Activated naive CD4-positive, alpha-beta T cell treated with anti-CD3 and anti-CD28 coated beads, Interleukin-2, amount 50 U/mL, for 72 hours (primary cell): Measurements from ENCODE around the gene HBS1L. TPM values are rescaled to one million over a fixed set of nuclear protein-coding genes. Genes with fewer than 3 reads are reported as not detected.

Experiments used
- ATAC-seq, 2 donors: fragments of 150-1000 bp; cut with Tn5 transposase; 2 replicates each; pipeline ENCODE4 v1.10.0; 2021; ENCODE audit warnings: mild to moderate bottlenecking in 2 of 2, moderate library complexity in 2 of 2
- DNase-seq, 2 donors: peaks; one replicate each; pipeline ENCODE4 v3.0.0; 2021 to 2022; ENCODE audit warnings: low spot score in 2 of 2
- H3K27ac Mint-ChIP-seq, 2 donors: one replicate each; pipeline ENCODE4 v1.8.0; 2022; ENCODE audit warnings: mild to moderate bottlenecking in 2 of 2, mixed read lengths in 2 of 2
- H3K36me3 Mint-ChIP-seq, 2 donors: one replicate each; pipeline ENCODE4 v1.8.0; 2022; ENCODE audit warnings: mixed read lengths in 2 of 2
- H3K9me3 Mint-ChIP-seq, 2 donors: one replicate each; pipeline ENCODE4 v1.8.0; 2022; ENCODE audit warnings: mixed read lengths in 2 of 2
- total RNA-seq, 2 donors: library from RNA; stranded (reverse); gene quantifications; one replicate each; pipeline ENCODE4 v1.2.3, GENCODE V29; 2022

HBS1L gene
- total RNA-seq, 2 donors from 2014 or later = 147 to 234 TPM

DNA sequence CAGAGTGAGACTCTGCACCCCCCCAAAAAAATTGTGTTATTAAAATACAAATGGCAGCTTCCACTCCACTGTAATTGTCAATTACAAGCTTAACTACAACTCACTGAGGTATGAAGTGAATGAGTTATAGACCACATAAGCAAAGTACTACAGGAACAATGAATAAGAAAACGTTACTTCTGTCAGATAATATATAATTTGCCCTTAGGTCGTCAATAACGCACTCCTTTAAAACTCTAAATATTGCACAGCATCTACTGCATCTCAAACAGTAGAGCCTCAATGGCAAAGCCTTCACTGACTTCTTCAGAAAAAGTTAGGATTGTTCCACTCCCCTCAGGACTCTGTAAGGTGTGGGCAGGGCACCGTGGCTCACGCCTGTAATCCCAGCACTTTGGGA lies 2.0 kb upstream of the HBS1L start:
- H3K9me3 Mint-ChIP-seq = no peaks in the 10 kb centered on the region
- H3K36me3 Mint-ChIP-seq = peaks cover 15 to 25% of the 10 kb centered on the region in 2 donors
- no peak for ATAC-seq

DNA sequence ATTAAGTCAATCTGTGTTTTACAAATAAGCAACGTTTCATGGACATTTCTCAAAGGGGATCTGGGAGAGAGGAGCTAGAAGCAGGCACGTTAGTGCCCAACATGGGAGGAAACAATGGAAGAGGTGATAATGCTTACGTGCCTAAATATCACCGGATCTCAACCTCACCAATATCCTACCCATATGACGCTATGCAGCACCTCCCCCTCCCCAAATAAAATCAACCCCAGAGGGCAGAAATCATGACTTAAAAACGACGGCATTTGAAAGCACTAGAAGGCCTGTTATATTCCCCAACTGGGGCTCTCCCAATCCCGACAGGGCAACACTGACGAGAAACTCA lies 425 bp downstream of the HBS1L start:
- Mint-ChIP-seq H3K36me3 (peaks cover 15 to 31% of the 10 kb centered on the region in 2 donors), H3K27ac (peak overlapping the region; percentile 99 to 100), H3K9me3 (no peaks in the 10 kb centered on the region)
- ATAC-seq (peak; percentile 31 to 36), DNase-seq (no peak)

More for the DNA sequence above, 2.0 kb upstream of the HBS1L start:
- no peak overlapping the region for H3K27ac Mint-ChIP-seq
- no peak for DNase-seq

DNA sequence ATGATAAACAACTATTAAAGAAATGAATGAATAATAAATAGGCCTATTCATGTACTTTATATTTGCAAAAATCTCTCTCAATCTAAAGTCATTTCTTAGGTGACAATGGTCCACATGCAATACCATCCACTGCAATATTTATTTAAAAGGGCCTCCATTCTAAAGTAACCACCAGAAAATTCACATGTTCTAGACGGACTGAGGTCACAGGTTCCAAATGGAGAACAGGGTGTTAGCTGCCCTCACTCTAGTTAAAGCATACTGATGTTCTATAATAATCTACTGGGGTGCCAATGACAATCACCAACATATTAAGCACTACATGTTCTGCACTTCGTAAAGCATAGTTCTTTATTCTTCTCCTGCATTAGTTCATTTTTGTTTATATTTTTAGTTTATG lies 1.2 kb downstream of the HBS1L start:
- Mint-ChIP-seq H3K27ac (peak overlapping the region; percentile 99 to 100), H3K36me3 (peaks cover 15 to 36% of the 10 kb centered on the region in 2 donors), H3K9me3 (no peaks in the 10 kb centered on the region)
- ATAC-seq = no peak
- DNase-seq = no peak

DNA sequence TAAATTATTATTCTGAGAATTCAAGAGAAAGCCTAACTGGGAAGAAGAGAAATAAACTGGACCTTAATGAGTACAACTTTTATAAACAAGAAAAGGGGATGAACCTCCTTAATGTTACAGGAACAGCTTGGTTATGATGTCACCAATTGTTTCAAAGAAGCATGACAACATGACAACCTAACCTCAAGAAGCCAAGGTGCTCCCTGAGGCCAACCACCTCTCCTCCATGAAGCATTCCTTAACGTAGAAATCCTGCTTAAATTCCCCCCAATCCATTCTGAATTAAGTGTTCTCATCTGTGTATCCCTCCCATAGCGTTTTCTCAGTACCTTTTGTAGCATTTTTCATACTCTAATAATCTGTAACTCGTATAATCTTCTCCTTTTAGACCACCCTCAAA lies 1.7 kb downstream of the HBS1L start:
- peak overlapping the region; percentile 47 to 100 for H3K27ac Mint-ChIP-seq
- no peak for DNase-seq
- ATAC-seq = no peak
- H3K9me3 Mint-ChIP-seq = no peaks in the 10 kb centered on the region
- peaks cover 15 to 41% of the 10 kb centered on the region in 2 donors for H3K36me3 Mint-ChIP-seq

DNA sequence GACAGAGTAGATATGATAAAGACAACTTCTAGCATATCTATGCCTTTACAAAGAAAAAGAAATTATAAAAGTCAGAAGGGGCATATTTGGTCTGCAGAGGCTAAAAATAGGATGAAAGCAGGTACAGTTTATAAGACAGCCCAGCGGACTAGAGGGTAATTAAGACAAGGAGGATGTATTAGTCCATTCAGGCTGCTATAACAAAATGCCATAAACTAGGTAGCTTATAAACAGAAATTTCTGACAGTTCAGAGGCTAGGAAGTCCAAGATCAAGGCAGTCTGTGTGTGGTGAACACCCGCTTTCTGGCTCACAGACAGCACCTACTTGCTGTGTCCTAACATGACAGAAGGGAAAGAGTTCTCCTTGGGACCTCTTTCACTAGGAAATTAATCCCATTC lies 5.7 kb downstream of the HBS1L start:
- DNase-seq (no peak), ATAC-seq (no peak)
- peak overlapping the region in 1 of 2 donors; percentile 51 for H3K27ac Mint-ChIP-seq
- H3K9me3 Mint-ChIP-seq = no peaks in the 10 kb centered on the region
- peaks cover 4 to 40% of the 10 kb centered on the region in 2 donors for H3K36me3 Mint-ChIP-seq

DNA sequence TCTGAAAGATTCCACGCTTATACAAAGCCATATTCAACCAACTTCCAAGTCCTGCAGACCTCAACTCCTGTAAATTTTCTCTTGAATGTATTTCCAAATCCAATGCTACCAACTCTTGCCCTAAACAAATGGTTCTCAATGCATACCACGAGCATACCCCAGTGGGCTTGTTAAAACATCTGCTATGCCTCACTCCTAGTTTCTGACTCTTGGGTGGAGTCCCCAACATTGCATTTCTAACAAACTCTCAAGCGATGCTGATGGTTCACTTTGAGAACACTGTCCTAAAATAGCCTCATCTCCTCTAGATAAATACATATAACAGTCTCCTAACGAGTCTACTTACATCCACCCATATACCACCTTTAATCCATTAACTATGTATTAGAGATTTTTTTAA lies 7.3 kb downstream of the HBS1L start:
- no peak overlapping the region for H3K27ac Mint-ChIP-seq
- H3K36me3 Mint-ChIP-seq = peaks cover 0 to 28% of the 10 kb centered on the region in 2 donors
- H3K9me3 Mint-ChIP-seq = no peaks in the 10 kb centered on the region
- DNase-seq (no peak), ATAC-seq (peak; percentile 40 to 65)

DNA sequence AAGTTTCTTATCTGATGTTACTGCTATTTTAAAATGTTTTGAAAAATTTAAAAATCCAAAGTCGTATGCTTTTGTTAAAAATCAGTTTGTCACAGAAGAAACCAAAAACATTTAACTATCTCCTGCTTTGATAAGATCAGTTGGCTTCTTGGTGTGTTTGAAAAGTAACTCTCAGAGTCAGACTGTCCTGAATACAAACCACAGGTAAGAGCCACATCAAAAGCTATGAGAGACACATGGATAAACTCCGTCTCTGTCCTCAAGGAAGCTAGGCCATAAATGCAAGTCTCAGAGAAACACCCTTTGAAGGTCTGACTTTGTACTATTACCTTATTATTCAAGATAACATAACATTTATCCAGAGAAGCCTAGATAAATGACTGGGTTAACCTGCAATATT lies 7.7 kb downstream of the HBS1L start:
- Mint-ChIP-seq H3K36me3 (peaks cover 0 to 27% of the 10 kb centered on the region in 2 donors), H3K9me3 (no peaks in the 10 kb centered on the region), H3K27ac (no peak overlapping the region)
- ATAC-seq = peak; percentile 78 to 95
- no peak for DNase-seq

DNA sequence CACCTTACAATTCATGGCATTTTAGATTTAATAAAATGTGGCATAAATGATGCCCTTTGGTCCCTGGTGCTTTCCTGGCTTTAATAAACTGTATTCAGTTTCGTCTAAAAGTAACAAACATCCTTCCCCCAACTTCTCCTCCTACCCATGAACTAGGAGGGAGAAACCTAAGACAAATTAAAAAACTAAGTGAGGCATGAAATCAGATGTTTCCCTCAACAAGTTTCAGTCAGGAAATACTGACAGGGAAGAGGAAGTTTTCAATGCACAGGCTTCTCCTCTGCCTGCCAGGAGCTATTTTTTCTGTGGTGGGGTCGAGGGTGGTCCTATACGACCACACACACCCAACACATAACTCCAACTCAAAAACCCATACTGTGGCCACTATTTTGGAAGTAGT lies 10.0 kb downstream of the HBS1L start:
- H3K27ac Mint-ChIP-seq = peak overlapping the region in 1 of 2 donors; percentile 39
- no peaks in the 10 kb centered on the region for H3K9me3 Mint-ChIP-seq
- no peak for ATAC-seq
- no peak for DNase-seq
- H3K36me3 Mint-ChIP-seq = peaks cover 0 to 23% of the 10 kb centered on the region in 2 donors

DNA sequence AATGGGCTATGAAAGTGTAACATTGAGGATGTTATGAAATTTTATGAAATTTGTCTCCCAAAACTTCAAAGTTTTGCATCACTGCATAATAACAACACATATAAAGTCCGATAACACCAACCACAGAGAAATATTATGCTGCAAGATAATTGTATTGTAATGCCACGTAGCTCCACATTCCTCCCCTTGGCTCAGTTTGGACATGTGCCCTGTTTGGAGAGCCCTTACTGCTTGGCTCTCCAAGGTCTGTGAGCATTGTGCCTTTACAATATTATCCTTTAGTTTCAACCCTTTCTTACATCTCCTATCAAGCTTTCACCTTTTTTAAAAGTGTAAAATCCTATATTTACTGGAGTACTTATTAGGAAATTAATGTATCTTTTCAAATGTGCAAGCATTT lies 10.8 kb downstream of the HBS1L start:
- ATAC-seq (no peak), DNase-seq (no peak)
- peaks cover 0 to 29% of the 10 kb centered on the region in 2 donors for H3K36me3 Mint-ChIP-seq
- H3K27ac Mint-ChIP-seq = no peak overlapping the region
- no peaks in the 10 kb centered on the region for H3K9me3 Mint-ChIP-seq

DNA sequence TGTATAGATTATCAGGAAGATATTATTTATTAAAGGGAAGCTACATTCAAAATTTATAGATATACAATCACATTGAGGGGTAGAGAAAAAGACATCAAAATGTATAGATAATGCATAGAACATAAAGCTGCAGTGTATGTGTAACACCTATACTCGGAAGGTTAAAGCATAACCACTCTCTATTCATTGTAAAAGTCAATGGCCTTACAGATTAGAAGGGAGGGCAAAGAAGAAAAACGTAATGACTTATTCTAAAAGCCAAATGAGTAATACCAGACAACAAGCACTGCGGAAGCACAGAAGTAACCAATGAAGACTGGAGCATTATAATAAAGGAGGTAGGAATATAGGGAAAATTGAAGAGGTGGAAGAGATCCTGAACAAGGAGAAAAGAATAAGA lies 11.3 kb downstream of the HBS1L start:
- DNase-seq (no peak), ATAC-seq (peak in 1 of 2 donors; percentile 32)
- no peaks in the 10 kb centered on the region for H3K9me3 Mint-ChIP-seq
- peaks cover 0 to 25% of the 10 kb centered on the region in 2 donors for H3K36me3 Mint-ChIP-seq
- peak overlapping the region in 1 of 2 donors; percentile 39 for H3K27ac Mint-ChIP-seq

DNA sequence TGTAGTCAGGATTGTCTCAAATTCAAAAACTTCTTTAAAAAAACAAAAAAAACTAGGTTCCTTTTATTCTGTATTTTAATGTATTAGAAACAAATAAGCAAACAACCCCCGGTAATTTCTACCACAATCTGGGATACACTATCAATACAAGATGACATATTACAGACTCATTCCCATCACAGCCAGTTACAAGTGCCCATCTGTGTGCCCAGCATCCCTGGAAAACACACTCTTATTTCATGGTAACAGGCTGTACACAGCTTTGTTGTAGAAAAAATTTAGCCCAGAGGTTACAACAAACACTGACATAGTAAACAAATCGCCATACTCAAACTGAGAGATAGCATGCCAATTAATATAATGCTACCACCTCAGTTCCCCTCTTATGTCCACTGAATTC lies 16.3 kb downstream of the HBS1L start:
- ATAC-seq = no peak
- Mint-ChIP-seq H3K9me3 (no peaks in the 10 kb centered on the region), H3K36me3 (peaks cover 5 to 44% of the 10 kb centered on the region in 2 donors), H3K27ac (peak overlapping the region in 1 of 2 donors; percentile 22)
- DNase-seq = no peak

DNA sequence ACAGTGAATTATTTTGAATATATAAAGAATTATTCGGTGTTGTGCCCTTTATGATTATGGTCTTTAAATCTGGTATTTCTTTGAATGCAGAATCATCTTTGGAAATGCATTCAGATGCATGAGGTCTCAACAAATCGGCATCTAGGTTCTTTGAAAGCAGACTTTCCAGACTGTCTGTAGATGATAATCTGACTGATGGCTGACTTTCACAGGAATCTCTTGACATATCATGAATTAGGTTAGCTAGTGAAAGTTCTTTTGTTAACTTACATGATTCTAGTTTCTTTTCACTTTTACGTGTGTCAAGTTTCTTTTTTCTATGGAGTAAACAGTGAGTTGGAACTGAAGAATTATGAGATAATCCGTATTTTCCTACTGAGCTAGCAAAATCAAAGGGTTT lies 17.1 kb downstream of the HBS1L start:
- ATAC-seq = no peak
- DNase-seq = no peak
- no peaks in the 10 kb centered on the region for H3K9me3 Mint-ChIP-seq
- H3K27ac Mint-ChIP-seq = no peak overlapping the region
- H3K36me3 Mint-ChIP-seq = peaks cover 5 to 44% of the 10 kb centered on the region in 2 donors

DNA sequence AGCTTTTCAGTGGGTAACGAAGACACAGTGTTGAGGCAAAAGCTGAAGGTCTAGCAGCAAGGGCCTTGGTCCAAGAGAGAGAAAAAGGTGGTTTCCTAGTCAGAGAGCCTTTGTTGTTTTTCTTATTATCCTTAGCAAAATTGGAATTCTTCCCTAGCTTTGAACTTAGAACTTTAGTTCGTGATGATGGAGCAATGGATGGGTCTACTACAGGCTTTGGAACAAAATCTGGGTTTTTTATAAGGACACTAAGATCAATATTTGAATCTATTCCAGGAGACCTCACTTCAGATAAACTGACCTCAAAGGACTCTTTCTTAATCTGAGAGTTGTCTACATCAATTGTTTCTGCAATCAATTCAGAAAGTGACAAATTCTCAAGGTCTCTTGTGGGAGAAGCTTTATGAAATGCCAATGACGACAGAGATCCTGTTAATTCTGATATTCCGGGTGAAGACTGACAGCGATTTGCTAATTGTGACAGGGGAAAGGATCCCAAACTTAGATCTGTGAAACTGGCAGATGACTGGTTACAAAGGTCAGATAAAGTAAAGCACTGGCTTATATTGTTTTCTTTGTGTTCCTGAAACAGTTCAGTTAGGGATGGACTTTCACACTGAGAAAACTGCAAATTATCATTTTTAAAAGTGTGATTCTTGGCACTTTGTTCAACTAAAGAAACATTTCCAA lies 17.7 kb downstream of the HBS1L start:
- ATAC-seq (no peak), DNase-seq (no peak)
- peak overlapping the region in 1 of 2 donors; percentile 79 for H3K27ac Mint-ChIP-seq
- no peaks in the 10 kb centered on the region for H3K9me3 Mint-ChIP-seq
- peaks cover 5 to 44% of the 10 kb centered on the region in 2 donors for H3K36me3 Mint-ChIP-seq

DNA sequence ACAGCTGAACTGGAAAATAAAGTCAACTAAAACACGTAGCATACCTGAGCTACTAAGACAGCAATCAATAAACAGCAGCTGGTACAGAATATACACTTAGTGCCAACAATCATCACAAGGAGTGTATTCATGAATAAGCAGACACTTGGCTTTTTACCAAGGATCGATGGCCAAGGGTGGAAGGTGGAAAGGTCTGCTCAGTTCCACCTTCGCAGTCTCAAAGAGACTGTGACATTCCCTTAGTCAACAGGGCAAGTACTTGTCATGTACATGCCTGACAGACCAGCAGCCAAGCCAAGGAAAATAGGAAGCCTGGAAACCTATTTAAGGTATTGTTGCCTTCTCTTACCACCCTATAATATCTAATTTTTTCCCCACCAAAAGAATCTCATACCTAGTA lies 21.4 kb downstream of the HBS1L start:
- H3K9me3 Mint-ChIP-seq = no peaks in the 10 kb centered on the region

DNA sequence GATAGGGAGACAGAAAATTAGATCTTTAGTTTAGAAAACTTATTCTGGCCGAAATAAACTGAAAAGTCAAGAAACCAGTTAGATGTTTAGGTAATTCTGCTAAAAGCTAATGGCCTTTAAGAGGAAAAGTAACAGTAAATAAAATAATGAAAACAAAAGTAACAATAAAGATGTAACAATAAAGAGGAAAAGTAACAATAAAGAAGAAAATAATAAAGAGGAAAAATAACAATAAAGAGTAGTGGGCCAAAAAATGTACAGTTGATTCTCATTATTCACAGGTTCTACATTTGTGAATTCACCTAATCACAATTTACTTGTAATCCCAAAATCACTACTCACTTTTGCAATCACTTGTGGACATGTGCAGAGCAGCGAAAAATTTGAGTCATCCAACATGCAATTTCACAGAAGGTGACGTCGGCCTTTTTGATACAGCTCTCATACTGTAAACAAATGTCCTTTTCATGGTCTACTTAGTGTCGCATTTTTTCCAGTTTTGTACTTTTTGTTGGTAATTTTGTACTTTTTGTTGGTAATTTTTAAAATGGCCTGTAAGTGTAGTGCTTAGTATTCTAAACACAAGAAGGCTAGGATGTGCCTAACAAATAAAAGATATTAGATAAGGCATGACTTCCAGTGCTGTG lies 24.0 kb downstream of the HBS1L start:
- H3K36me3 Mint-ChIP-seq = peaks cover 11 to 32% of the 10 kb centered on the region in 2 donors

More for the DNA sequence above, 21.4 kb downstream of the HBS1L start:
- no peak for ATAC-seq
- H3K27ac Mint-ChIP-seq = peak overlapping the region in 1 of 2 donors; percentile 33
- no peak for DNase-seq
- H3K36me3 Mint-ChIP-seq = peaks cover 7 to 35% of the 10 kb centered on the region in 2 donors

DNA sequence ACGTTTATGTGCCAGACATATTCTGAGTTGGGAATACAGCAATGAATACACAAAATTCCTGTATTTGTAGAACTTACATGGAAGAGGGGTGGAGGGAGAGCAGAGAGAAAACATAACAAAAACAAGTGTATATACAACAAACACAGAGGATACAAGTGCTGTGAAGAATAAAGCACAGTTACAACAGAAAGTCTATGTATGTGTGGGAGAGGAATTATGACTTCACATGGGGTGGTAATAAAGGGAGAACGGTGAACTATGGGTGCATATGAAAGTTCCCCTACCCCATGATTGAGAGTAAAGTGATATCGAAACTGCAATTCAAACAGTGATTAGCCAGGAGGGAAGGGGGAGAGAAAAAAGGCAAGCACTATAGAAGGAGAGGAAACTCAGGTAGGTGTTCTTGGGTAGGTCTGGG lies 24.6 kb downstream of the HBS1L start:
- no peak for DNase-seq
- Mint-ChIP-seq H3K9me3 (no peaks in the 10 kb centered on the region), H3K27ac (peak overlapping the region; percentile 47 to 95), H3K36me3 (peaks cover 11 to 35% of the 10 kb centered on the region in 2 donors)
- peak; percentile 97 to 99 for ATAC-seq

More for the DNA sequence above, 24.0 kb downstream of the HBS1L start:
- peak; percentile 39 to 63 for ATAC-seq
- H3K9me3 Mint-ChIP-seq = no peaks in the 10 kb centered on the region
- H3K27ac Mint-ChIP-seq = peak overlapping the region; percentile 47 to 95
- DNase-seq = no peak

DNA sequence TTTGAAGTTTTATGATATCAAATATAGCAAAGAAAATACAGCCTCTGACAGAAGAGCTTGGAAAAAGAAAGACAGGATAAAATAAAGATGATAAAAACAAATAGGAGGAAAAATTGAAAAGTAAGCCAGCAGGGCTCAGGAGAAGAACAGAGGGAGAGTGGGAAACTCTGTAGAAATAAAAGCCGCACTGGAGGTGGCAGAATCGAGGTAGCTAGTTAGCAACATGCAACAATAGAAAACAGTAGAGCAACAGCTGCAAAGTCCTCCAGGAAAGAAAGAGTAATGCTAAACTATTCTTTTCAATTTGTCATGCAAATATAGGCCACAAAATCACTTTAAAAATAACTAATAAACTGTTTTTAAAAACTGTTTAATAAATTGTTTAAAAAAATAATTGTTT lies 28.8 kb downstream of the HBS1L start:
- H3K9me3 Mint-ChIP-seq = no peaks in the 10 kb centered on the region
- peak overlapping the region in 1 of 2 donors; percentile 4 for H3K27ac Mint-ChIP-seq
- DNase-seq = no peak
- H3K36me3 Mint-ChIP-seq = peaks cover 6 to 24% of the 10 kb centered on the region in 2 donors
- ATAC-seq = no peak

DNA sequence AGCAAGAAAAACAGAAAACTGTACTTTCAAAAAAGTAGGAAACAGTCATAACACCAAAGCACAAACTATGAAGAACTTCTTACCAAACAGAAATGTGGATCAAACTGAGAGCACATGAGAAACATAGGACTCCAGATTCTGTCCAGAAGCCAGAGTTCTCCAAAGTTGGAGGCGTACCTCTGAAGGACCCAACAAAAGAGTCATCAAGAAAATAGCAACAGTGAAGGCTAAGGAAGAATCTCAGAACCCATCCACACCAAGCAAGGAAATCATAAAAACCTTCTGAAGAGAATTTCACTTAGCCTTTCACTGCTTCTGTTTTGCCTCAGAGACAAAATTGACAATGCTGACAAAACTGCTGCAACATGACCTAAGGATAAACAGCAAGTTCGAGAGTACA lies 29.4 kb downstream of the HBS1L start:
- Mint-ChIP-seq H3K27ac (no peak overlapping the region), H3K36me3 (peaks cover 6 to 24% of the 10 kb centered on the region in 2 donors), H3K9me3 (no peaks in the 10 kb centered on the region)
- no peak for DNase-seq
- ATAC-seq = no peak
